ENCODE data around the gene RNASE13.

The RNASE13 gene

DNA sequence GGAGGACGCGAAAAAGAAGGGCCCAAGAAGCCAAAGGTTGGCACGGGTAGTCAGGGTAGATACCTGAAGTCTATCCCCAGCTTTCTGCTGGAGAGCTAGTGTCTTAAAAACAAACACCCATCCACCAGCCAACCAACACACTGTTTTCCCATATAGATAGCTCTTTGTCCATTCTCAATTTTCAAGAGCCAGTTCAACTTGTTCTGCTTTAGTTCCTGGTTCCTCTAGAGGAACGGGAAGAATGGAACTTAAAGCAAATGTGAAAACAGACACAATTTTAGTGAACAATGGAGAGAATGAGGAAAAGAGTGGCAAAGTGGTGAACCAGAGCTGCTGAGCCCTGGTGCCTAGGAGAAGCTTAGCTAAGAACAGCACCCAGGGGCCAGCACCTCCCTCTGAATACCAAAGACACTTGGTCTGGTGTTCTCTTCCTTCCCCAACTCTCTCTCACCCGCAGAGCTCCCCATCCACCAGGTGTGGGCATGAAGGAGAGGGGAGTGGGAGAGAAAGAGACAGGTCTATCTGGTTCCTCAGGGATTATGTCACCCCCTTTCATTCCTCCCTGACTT, 13.5 kb downstream of the RNASE13 start:
- TF ChIP-seq, protein P1, sequence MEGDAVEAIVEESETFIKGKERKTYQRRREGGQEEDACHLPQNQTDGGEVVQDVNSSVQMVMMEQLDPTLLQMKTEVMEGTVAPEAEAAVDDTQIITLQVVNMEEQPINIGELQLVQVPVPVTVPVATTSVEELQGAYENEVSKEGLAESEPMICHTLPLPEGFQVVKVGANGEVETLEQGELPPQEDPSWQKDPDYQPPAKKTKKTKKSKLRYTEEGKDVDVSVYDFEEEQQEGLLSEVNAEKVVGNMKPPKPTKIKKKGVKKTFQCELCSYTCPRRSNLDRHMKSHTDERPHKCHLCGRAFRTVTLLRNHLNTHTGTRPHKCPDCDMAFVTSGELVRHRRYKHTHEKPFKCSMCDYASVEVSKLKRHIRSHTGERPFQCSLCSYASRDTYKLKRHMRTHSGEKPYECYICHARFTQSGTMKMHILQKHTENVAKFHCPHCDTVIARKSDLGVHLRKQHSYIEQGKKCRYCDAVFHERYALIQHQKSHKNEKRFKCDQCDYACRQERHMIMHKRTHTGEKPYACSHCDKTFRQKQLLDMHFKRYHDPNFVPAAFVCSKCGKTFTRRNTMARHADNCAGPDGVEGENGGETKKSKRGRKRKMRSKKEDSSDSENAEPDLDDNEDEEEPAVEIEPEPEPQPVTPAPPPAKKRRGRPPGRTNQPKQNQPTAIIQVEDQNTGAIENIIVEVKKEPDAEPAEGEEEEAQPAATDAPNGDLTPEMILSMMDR (IDR thresholded peaks at IDR 0.05; ENCODE audit: insufficient read depth, low read depth, low read length, missing control alignments) = no peak
- H3K4me3 ChIP-seq (ENCODE audit: low read length) = no peak overlapping the region
- no peak for DNase-seq (ENCODE audit: low read depth)

DNA sequence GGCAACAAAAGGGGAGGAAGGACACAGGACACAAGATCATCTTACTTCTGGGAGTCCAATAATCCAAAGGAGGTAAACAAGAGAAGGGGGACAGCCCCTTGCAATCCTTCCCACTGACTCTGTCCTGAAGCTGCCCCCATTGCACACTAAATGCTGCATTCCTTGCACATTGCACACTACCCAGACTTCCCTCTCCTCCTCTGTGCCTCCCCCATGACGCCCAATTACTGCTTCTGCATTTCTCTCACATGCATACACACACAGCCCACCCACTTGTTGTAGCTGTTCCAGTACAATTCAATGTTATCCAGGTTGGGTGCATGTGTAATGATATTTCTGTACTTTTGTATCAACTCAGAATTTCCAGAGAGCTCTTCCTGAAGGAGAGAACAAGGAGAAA, 15.2 kb downstream of the RNASE13 start:
- H3K4me3 ChIP-seq (ENCODE audit: low read length) = no peak overlapping the region
- TF ChIP-seq, protein P1 (IDR thresholded peaks at IDR 0.05; ENCODE audit: insufficient read depth, low read depth, low read length, missing control alignments) = no peak
- DNase-seq (ENCODE audit: low read depth) = no peak

DNA sequence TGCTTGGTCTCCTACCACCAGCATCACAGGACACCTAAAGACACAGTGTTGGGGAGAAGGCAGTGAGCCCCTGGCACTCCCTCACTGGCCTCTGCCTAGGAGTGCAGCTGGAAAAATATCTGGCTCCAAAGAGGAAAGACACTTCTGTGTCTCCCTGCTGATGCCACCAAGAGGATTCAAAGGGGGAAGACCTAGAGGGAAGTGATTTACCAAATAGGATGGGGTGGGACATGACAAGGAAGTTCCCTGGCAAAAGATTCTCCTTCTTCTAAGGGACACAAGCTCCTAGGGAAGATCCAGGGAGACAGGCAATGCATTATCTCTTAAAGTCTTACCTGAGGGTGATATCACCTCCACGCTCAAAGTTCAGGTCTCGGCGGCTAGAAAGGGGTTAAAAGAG, 15.8 kb downstream of the RNASE13 start:
- no peak overlapping the region for H3K4me3 ChIP-seq (ENCODE audit: low read length)
- TF ChIP-seq, protein P1 (IDR thresholded peaks at IDR 0.05; ENCODE audit: insufficient read depth, low read depth, low read length, missing control alignments) = no peak
- DNase-seq (ENCODE audit: low read depth) = no peak

DNA sequence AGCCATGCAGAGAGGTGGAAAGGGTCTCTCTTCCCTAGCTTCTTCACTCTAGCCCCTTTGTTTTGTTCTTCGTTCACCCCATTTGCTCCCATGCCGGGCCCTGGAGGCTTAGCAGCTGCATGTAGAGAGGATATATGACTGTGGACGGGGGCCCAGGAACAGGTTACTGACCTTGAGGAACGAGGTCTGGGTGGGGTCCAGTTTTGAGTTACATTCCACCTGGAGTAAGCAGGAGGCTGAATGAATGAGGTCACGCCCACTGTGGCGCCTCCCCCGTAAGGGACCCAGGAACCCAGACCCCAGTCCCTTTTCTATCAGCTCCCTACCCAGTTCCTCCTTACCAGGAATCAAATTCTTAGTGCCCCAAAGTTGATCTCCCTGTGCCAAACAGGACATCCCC, 16.3 kb downstream of the RNASE13 start:
- no peak for DNase-seq (ENCODE audit: low read depth)
- TF ChIP-seq, protein P1 (IDR thresholded peaks at IDR 0.05; ENCODE audit: insufficient read depth, low read depth, low read length, missing control alignments) = no peak
- no peak overlapping the region for H3K4me3 ChIP-seq (ENCODE audit: low read length)

DNA sequence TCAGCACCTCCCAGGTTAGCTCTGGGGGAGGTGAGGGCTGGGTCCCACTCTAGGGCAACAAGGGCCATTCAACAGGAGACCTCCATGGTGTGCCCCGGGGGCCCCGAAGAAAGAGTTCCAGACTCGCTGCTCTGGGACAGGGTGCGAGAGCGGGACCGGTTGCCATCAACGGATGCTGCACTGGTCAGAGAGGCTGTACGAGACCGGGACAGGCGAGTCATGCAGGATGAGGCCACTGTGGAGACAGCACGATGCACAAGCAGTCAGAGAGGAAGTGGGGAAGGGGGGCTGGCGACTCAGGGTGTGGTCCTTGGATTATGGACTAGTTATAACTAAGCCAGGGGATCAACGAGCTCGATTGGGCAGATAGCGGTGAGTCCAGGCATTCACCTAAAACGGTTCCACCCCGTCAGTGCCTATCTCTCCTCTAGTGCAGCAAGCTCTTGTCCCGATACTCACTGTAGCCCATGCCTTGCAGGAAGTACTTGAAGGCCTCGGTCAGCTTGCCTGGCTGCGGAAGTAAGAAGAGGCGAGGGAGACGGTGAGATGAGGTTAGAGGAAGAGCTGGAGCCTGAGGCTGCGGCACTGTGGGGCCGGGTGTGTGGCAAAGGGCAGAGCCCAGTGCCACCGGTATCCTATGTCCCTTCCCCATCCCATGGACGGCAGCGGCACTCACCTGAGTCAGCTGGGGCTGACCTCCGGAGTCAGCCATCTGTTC, 16.9 kb downstream of the RNASE13 start:
- no peak for DNase-seq (ENCODE audit: low read depth)
- TF ChIP-seq, protein P1 (IDR thresholded peaks at IDR 0.05; ENCODE audit: insufficient read depth, low read depth, low read length, missing control alignments) = no peak
- H3K4me3 ChIP-seq (ENCODE audit: low read length) = no peak overlapping the region

DNA sequence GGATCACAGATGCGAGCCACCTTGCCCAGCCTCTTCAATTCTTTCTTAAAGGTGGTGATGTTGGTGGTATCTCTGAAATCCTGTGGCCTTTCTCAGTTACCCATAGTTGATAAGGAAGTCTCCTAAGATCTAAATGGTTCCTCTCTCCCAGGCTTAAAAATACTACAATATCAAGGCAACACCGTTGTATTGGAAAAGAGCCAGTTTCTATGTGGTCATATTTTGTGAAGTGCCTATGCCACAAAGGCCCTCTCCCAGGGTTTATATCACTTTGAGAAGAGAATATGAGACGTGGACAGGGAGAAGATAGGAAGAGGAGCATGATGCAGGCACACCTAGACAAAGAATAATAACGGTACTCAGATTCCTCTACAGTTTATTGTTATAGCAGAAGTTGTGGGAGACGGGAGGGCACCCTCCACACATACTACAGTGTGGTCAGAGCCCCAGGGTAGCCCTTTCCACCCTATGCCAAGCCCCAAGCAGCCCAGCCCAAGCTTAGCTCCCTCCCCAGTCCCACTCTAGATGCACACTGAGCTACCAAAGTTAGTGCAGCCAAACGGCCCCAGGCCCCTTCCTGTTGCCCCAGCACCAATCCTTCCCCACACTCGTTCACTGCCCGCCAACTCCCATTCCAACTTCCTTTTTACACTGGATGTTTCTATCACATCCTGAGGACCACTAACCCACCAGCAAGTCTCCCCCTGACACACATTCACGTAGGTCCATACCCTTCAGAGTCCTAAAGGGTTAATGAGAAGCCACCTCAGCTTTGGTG, 18.0 kb downstream of the RNASE13 start:
- DNase-seq (ENCODE audit: low read depth) = no peak
- TF ChIP-seq, protein P1 (IDR thresholded peaks at IDR 0.05; ENCODE audit: insufficient read depth, low read depth, low read length, missing control alignments) = no peak
- no peak overlapping the region for H3K4me3 ChIP-seq (ENCODE audit: low read length)
